Measurements from ENCODE around the gene PCDHB14. TPM values are rescaled to one million over a fixed set of nuclear protein-coding genes. Genes with fewer than 3 reads are reported as not detected.
"Not testable (repeated sequence)": the region's sequence is repeated elsewhere in the genome, so short reads cannot be mapped to it uniquely, and the experiment has no call there.

Gene PCDHB14
- total RNA-seq, 2 donors from 2014 or later = not detected

GRCh38 chr5:141216035-141216434, 7.1 kb upstream of the PCDHB14 start:
- not testable (repeated sequence) for H3K4me3 Mint-ChIP-seq; ATAC-seq (replicated peaks in 1 of 2); H3K4me1 Mint-ChIP-seq (ENCODE audit: low read depth); DNase-seq; H3K27ac Mint-ChIP-seq
- peaks cover 24% of the 10 kb centered on the region for H3K27me3 Mint-ChIP-seq (ENCODE audit: low read depth)
- H3K36me3 Mint-ChIP-seq (ENCODE audit: insufficient read depth in 2 of 2) = peaks cover 11 to 12% of the 10 kb centered on the region in 2 donors
- peaks cover 7 to 16% of the 10 kb centered on the region in 2 donors for H3K9me3 Mint-ChIP-seq

GRCh38 chr5:141224844-141225243, 1.7 kb downstream of the PCDHB14 start:
- not testable (repeated sequence) for H3K36me3 Mint-ChIP-seq (ENCODE audit: insufficient read depth in 2 of 2); H3K9me3 Mint-ChIP-seq; H3K27ac Mint-ChIP-seq; H3K4me3 Mint-ChIP-seq; H3K4me1 Mint-ChIP-seq (ENCODE audit: low read depth); ATAC-seq (replicated peaks in 1 of 2); DNase-seq
- peaks cover 15% of the 10 kb centered on the region for H3K27me3 Mint-ChIP-seq (ENCODE audit: low read depth)

- H3K36me3 Mint-ChIP-seq (ENCODE audit: insufficient read depth in 2 of 2); H3K27ac Mint-ChIP-seq; DNase-seq; H3K4me1 Mint-ChIP-seq (ENCODE audit: low read depth); ATAC-seq (replicated peaks in 1 of 2); H3K4me3 Mint-ChIP-seq; H3K9me3 Mint-ChIP-seq: not testable (repeated sequence)
- peaks cover 15% of the 10 kb centered on the region for H3K27me3 Mint-ChIP-seq (ENCODE audit: low read depth)
These were observed 2.3 kb downstream of the PCDHB14 start for GRCh38 chr5:141225421-141225820.

- Mint-ChIP-seq H3K4me3 (no peak overlapping the region), H3K9me3 (peaks cover 8 to 15% of the 10 kb centered on the region in 2 donors), H3K4me1 (ENCODE audit: low read depth) (no peaks in the 10 kb centered on the region), H3K27ac (no peak overlapping the region), H3K36me3 (ENCODE audit: insufficient read depth in 2 of 2) (peaks cover 6 to 9% of the 10 kb centered on the region in 2 donors), H3K27me3 (ENCODE audit: low read depth) (peaks cover 10% of the 10 kb centered on the region)
- no peak for DNase-seq
- no peak for ATAC-seq (replicated peaks in 1 of 2)
These were observed 11.0 kb downstream of the PCDHB14 start for GRCh38 chr5:141234109-141234667.

GRCh38 chr5:141235922-141236321, 12.8 kb downstream of the PCDHB14 start:
- Mint-ChIP-seq H3K27me3 (ENCODE audit: low read depth) (peaks cover 17% of the 10 kb centered on the region), H3K36me3 (ENCODE audit: insufficient read depth in 2 of 2) (peaks cover 10 to 13% of the 10 kb centered on the region in 2 donors), H3K9me3 (peaks cover 10 to 21% of the 10 kb centered on the region in 2 donors)
- not testable (repeated sequence) for H3K27ac Mint-ChIP-seq; ATAC-seq (replicated peaks in 1 of 2); DNase-seq; H3K4me1 Mint-ChIP-seq (ENCODE audit: low read depth); H3K4me3 Mint-ChIP-seq

- ATAC-seq (replicated peaks in 1 of 2) (no peak), DNase-seq (no peak)
- H3K27ac Mint-ChIP-seq = no peak overlapping the region
- H3K27me3 Mint-ChIP-seq (ENCODE audit: low read depth) = peaks cover 18% of the 10 kb centered on the region
- no peaks in the 10 kb centered on the region for H3K4me1 Mint-ChIP-seq (ENCODE audit: low read depth)
- H3K4me3 Mint-ChIP-seq = no peak overlapping the region
- peaks cover 11 to 19% of the 10 kb centered on the region in 2 donors for H3K9me3 Mint-ChIP-seq
- H3K36me3 Mint-ChIP-seq (ENCODE audit: insufficient read depth in 2 of 2) = peaks cover 12 to 14% of the 10 kb centered on the region in 2 donors
These were observed 13.6 kb downstream of the PCDHB14 start for GRCh38 chr5:141236516-141237313.

GRCh38 chr5:141241496-141241895, 18.4 kb downstream of the PCDHB14 start:
- no peaks in the 10 kb centered on the region for H3K4me1 Mint-ChIP-seq (ENCODE audit: low read depth)
- H3K36me3 Mint-ChIP-seq (ENCODE audit: insufficient read depth in 2 of 2) = peaks cover 10 to 26% of the 10 kb centered on the region in 2 donors
- H3K27me3 Mint-ChIP-seq (ENCODE audit: low read depth) = peaks cover 42% of the 10 kb centered on the region
- H3K9me3 Mint-ChIP-seq = peaks cover 10 to 18% of the 10 kb centered on the region in 2 donors
- no peak for DNase-seq
- H3K27ac Mint-ChIP-seq = no peak overlapping the region
- H3K4me3 Mint-ChIP-seq = no peak overlapping the region
- ATAC-seq (replicated peaks in 1 of 2) = no peak

GRCh38 chr5:141245250-141245717, 22.1 kb downstream of the PCDHB14 start, which contains the start of gene PCDHB15:
Gene PCDHB15 (plus strand): TSS chr5:141245395. CDS start chr5:141245579, 184 bp downstream.
- Mint-ChIP-seq H3K9me3 (peaks cover 17 to 30% of the 10 kb centered on the region in 2 donors), H3K4me3 (peak within 1 kb of the TSS in 1 of 2 donors; percentile 14), H3K27me3 (ENCODE audit: low read depth) (peaks cover 33% of the 10 kb centered on the region), H3K4me1 (ENCODE audit: low read depth) (no peaks in the 10 kb centered on the region), H3K27ac (no peak within 1 kb of the TSS), H3K36me3 (ENCODE audit: insufficient read depth in 2 of 2) (peaks cover 22 to 30% of the 10 kb centered on the region in 2 donors)
- no peak for ATAC-seq (replicated peaks in 1 of 2)
- peak; percentile 8 to 19 for DNase-seq

GRCh38 chr5:141246971-141247370, 23.8 kb downstream of the PCDHB14 start:
- peaks cover 13 to 22% of the 10 kb centered on the region in 2 donors for H3K36me3 Mint-ChIP-seq (ENCODE audit: insufficient read depth in 2 of 2)
- peaks cover 14 to 26% of the 10 kb centered on the region in 2 donors for H3K9me3 Mint-ChIP-seq
- ATAC-seq (replicated peaks in 1 of 2) = not testable (repeated sequence)

GRCh38 chr5:141247434-141247833, 24.3 kb downstream of the PCDHB14 start:
- DNase-seq; H3K27ac Mint-ChIP-seq; H3K4me3 Mint-ChIP-seq; ATAC-seq (replicated peaks in 1 of 2); H3K4me1 Mint-ChIP-seq (ENCODE audit: low read depth): not testable (repeated sequence)
- H3K27me3 Mint-ChIP-seq (ENCODE audit: low read depth) = peaks cover 21% of the 10 kb centered on the region
- H3K9me3 Mint-ChIP-seq = peaks cover 13 to 26% of the 10 kb centered on the region in 2 donors
- peaks cover 12 to 20% of the 10 kb centered on the region in 2 donors for H3K36me3 Mint-ChIP-seq (ENCODE audit: insufficient read depth in 2 of 2)

More at GRCh38 chr5:141246971-141247370, 23.8 kb downstream of the PCDHB14 start:
- H3K27me3 Mint-ChIP-seq (ENCODE audit: low read depth) = peaks cover 23% of the 10 kb centered on the region
- not testable (repeated sequence) for H3K4me3 Mint-ChIP-seq; H3K4me1 Mint-ChIP-seq (ENCODE audit: low read depth); H3K27ac Mint-ChIP-seq; DNase-seq

- Mint-ChIP-seq H3K4me1 (ENCODE audit: low read depth) (no peaks in the 10 kb centered on the region), H3K9me3 (peaks cover 18 to 24% of the 10 kb centered on the region in 2 donors), H3K27ac (no peak overlapping the region), H3K27me3 (ENCODE audit: low read depth) (no peaks in the 10 kb centered on the region), H3K4me3 (no peak overlapping the region), H3K36me3 (ENCODE audit: insufficient read depth in 2 of 2) (peaks cover 19 to 25% of the 10 kb centered on the region in 2 donors)
- ATAC-seq (replicated peaks in 1 of 2) (no peak), DNase-seq (no peak)
These were observed 27.4 kb downstream of the PCDHB14 start for GRCh38 chr5:141250576-141250975.

GRCh38 chr5:141258464-141258863, 35.3 kb downstream of the PCDHB14 start:
- Mint-ChIP-seq H3K9me3 (peaks cover 17 to 26% of the 10 kb centered on the region in 2 donors), H3K4me3 (no peak overlapping the region), H3K27me3 (ENCODE audit: low read depth) (no peaks in the 10 kb centered on the region), H3K27ac (peak overlapping the region; percentile 48), H3K4me1 (ENCODE audit: low read depth) (no peaks in the 10 kb centered on the region), H3K36me3 (ENCODE audit: insufficient read depth in 2 of 2) (peaks cover 21 to 47% of the 10 kb centered on the region in 2 donors)
- DNase-seq (no peak), ATAC-seq (replicated peaks in 1 of 2) (no peak)

GRCh38 chr5:141258948-141259347, 35.8 kb downstream of the PCDHB14 start:
- ATAC-seq (replicated peaks in 1 of 2) (no peak), DNase-seq (no peak)
- Mint-ChIP-seq H3K4me3 (no peak overlapping the region), H3K27me3 (ENCODE audit: low read depth) (no peaks in the 10 kb centered on the region), H3K27ac (no peak overlapping the region), H3K9me3 (peaks cover 17 to 27% of the 10 kb centered on the region in 2 donors), H3K36me3 (ENCODE audit: insufficient read depth in 2 of 2) (peaks cover 23 to 46% of the 10 kb centered on the region in 2 donors), H3K4me1 (ENCODE audit: low read depth) (no peaks in the 10 kb centered on the region)
